Neural cell (in vitro differentiated cells): Measurements from ENCODE around the gene COL13A1. TPM values are rescaled to one million over a fixed set of nuclear protein-coding genes. Genes with fewer than 3 reads are reported as not detected.

Source experiments
- H2AFZ ChIP-seq: fragments of 200-600, 300-800 bp; sonication (generic), shearing (Covaris generic); 2 replicates; pipeline ENCODE4 v1.6.0; 2014; ENCODE audit warnings: low read depth, mild to moderate bottlenecking, antibody characterized with exemption, low read length, moderate library complexity
- H3F3A ChIP-seq: fragments of 200-600 bp; shearing (Covaris generic); 2 replicates; pipeline ENCODE4 v1.6.1; 2016; ENCODE audit warnings: mild to moderate bottlenecking, moderate library complexity, mixed read lengths, antibody characterized with exemption, low read length; ENCODE audit not compliant: insufficient read depth, poor library complexity, severe bottlenecking
- H3K27ac ChIP-seq: fragments of 200-600, 300-800 bp; sonication (generic), shearing (Covaris generic); 2 replicates; pipeline ENCODE4 v1.5.1; 2014; ENCODE audit warnings: mild to moderate bottlenecking, low read length, moderate library complexity
- H3K27me3 ChIP-seq: fragments of 300-800, 200-600 bp; sonication (generic), shearing (Covaris generic); 2 replicates; pipeline ENCODE4 v1.6.0; 2014; ENCODE audit warnings: mild to moderate bottlenecking, low read depth, low read length, moderate library complexity; ENCODE audit not compliant: insufficient read depth
- H3K36me3 ChIP-seq: fragments of 300-800, 200-600 bp; sonication (generic), shearing (Covaris generic); 2 replicates; pipeline ENCODE4 v1.5.1; 2014; ENCODE audit warnings: mild to moderate bottlenecking, antibody characterized with exemption, low read length, moderate library complexity; ENCODE audit not compliant: insufficient read depth
- H3K4me2 ChIP-seq: fragments of 300-800, 200-600 bp; sonication (generic), shearing (Covaris generic); 2 replicates; pipeline ENCODE4 v1.6.0; 2014; ENCODE audit warnings: mild to moderate bottlenecking, low read length
- H3K4me3 ChIP-seq: fragments of 300-800, 200-600 bp; sonication (generic), shearing (Covaris generic); 2 replicates; pipeline ENCODE4 v1.5.1; 2014; ENCODE audit warnings: mild to moderate bottlenecking, low read length, moderate library complexity
- H3K79me2 ChIP-seq: fragments of 200-600 bp; shearing (Covaris generic); replicated peaks from 2 replicates; pipeline ENCODE4 v1.6.0; 2014; ENCODE audit warnings: mild to moderate bottlenecking, low read length, moderate library complexity; ENCODE audit not compliant: insufficient read depth
- H3K9ac ChIP-seq: fragments of 300-800, 200-600 bp; sonication (generic), shearing (Covaris generic); 2 replicates; pipeline ENCODE4 v1.6.1; 2016; ENCODE audit warnings: mild to moderate bottlenecking, low read length, mixed read lengths
- H3K9me2 ChIP-seq: fragments of 200-600 bp; shearing (Covaris generic); 2 replicates; pipeline ENCODE4 v1.6.1; 2016; ENCODE audit warnings: mild to moderate bottlenecking, low read length, mixed read lengths; ENCODE audit not compliant: insufficient read depth
- H3K9me3 ChIP-seq: fragments of 200-600, 300-800 bp; sonication (generic), shearing (Covaris generic); 2 replicates; pipeline ENCODE4 v1.6.1; 2016; ENCODE audit warnings: mild to moderate bottlenecking, mixed run types, low read length, moderate library complexity, mixed read lengths
- H4K20me1 ChIP-seq: fragments of 200-600 bp; shearing (Covaris generic); 2 replicates; pipeline ENCODE4 v1.6.1; 2016; ENCODE audit warnings: mild to moderate bottlenecking, mixed run types; ENCODE audit not compliant: insufficient read depth
- EP300 ChIP-seq: fragments of 450-650 bp; conservative IDR thresholded peaks from 2 replicates; pipeline ENCODE4 v1.6.1; 2014; ENCODE audit warnings: antibody characterized with exemption, mild to moderate bottlenecking, moderate library complexity; ENCODE audit not compliant: poor library complexity, severe bottlenecking
- EZH2 ChIP-seq: fragments of 200-600, 300-800 bp; shearing (Covaris generic), sonication (generic); IDR thresholded peaks from 2 replicates; pipeline ENCODE4 v1.6.1; 2014; ENCODE audit warnings: antibody characterized with exemption, low read length, borderline replicate concordance, mild to moderate bottlenecking; ENCODE audit not compliant: insufficient read depth, poor library complexity, severe bottlenecking
- MXI1 ChIP-seq: fragments of 450-650 bp; conservative IDR thresholded peaks from 2 replicates; pipeline ENCODE4 v1.6.1; 2014; ENCODE audit warnings: antibody characterized with exemption, mild to moderate bottlenecking; ENCODE audit not compliant: poor library complexity, severe bottlenecking
- POLR2AphosphoS5 ChIP-seq: IDR thresholded peaks from 2 replicates; pipeline ENCODE4 v1.6.1; 2012
- RAD21 ChIP-seq: fragments of 450-650 bp; conservative IDR thresholded peaks from 2 replicates; pipeline ENCODE4 v1.6.1; 2014; ENCODE audit warnings: antibody characterized with exemption, mild to moderate bottlenecking, moderate library complexity
- REST ChIP-seq: IDR thresholded peaks from 2 replicates; pipeline ENCODE4 v1.6.1; 2012; ENCODE audit warnings: borderline replicate concordance
- SMC3 ChIP-seq: fragments of 450-650 bp; conservative IDR thresholded peaks from 2 replicates; pipeline ENCODE4 v1.6.1; 2014; ENCODE audit warnings: antibody characterized with exemption, mild to moderate bottlenecking, moderate library complexity; ENCODE audit not compliant: poor library complexity
- TAF1 ChIP-seq: IDR thresholded peaks from 2 replicates; pipeline ENCODE4 v1.6.1; 2012; ENCODE audit warnings: low read depth
- polyA plus RNA-seq: library from polyadenylated mRNA; depleted of rRNA; stranded (reverse); fragments of >200 nt; gene quantifications from 2 replicates; pipeline ENCODE4 v1.2.3, GENCODE V29; 2014
- TF ChIP-seq, protein P1 (sequence below): fragments of 450-650 bp; IDR thresholded peaks from 2 replicates; pipeline ENCODE4 v1.5.1; 2014; ENCODE audit warnings: antibody characterized with exemption, mild to moderate bottlenecking, moderate library complexity; ENCODE audit not compliant: poor library complexity, severe bottlenecking

The COL13A1 gene
- polyA plus RNA-seq, 1 donor from 2014 or later, result 4.7 TPM

DNA sequence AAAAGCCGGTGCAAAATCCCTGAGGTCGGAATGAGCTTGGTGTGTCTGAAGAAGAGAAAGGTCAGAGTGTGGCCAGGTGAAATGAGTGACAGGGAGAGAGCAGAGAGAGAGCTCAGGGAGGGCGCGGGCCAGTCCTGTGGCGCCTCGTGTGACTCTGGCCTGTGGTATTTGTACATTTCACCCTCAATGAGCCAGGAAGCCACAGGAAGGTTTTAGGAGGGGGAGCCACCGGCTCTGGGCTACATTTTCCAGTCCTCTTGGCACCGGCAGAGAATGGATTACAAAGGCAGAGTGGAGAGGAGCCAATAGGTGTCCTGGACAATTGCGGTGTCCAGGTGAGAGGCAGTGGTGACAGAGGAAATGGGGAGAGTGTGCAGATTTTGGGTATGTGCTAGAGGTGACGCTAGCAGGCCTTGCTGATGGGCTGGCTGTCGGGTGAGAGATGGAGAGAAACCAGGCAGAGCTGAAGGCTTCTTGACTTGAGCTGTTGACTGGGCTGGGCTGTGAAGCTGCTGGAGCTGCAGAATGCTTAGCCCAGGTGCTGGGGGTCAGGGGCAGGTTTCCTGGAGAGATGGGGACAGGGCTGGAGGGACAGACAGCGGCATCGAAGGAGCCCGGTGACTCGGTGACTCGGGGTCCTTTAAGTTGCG lies 38.1 kb downstream of the COL13A1 start:
- Histone ChIP-seq H3K27ac (no peak overlapping the region), H3K9ac (no peak overlapping the region), H3K27me3 (no peaks in the 10 kb centered on the region), H4K20me1 (no peaks in the 10 kb centered on the region), H3K4me2 (no peak overlapping the region), H3K9me3 (no peaks in the 10 kb centered on the region), H3K36me3 (no peaks in the 10 kb centered on the region), H3K4me3 (no peak overlapping the region), H3K9me2 (no peaks in the 10 kb centered on the region), H2AFZ (no peak overlapping the region), H3K79me2 (no peaks in the 10 kb centered on the region), H3F3A (no peaks in the 10 kb centered on the region)
- TF ChIP-seq RAD21 (no peak), POLR2AphosphoS5 (no peak), SMC3 (no peak), EZH2 (no peak), EP300 (no peak), REST (no peak), TAF1 (no peak), MXI1 (no peak)
- TF ChIP-seq, protein P1, sequence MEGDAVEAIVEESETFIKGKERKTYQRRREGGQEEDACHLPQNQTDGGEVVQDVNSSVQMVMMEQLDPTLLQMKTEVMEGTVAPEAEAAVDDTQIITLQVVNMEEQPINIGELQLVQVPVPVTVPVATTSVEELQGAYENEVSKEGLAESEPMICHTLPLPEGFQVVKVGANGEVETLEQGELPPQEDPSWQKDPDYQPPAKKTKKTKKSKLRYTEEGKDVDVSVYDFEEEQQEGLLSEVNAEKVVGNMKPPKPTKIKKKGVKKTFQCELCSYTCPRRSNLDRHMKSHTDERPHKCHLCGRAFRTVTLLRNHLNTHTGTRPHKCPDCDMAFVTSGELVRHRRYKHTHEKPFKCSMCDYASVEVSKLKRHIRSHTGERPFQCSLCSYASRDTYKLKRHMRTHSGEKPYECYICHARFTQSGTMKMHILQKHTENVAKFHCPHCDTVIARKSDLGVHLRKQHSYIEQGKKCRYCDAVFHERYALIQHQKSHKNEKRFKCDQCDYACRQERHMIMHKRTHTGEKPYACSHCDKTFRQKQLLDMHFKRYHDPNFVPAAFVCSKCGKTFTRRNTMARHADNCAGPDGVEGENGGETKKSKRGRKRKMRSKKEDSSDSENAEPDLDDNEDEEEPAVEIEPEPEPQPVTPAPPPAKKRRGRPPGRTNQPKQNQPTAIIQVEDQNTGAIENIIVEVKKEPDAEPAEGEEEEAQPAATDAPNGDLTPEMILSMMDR, result no peak

DNA sequence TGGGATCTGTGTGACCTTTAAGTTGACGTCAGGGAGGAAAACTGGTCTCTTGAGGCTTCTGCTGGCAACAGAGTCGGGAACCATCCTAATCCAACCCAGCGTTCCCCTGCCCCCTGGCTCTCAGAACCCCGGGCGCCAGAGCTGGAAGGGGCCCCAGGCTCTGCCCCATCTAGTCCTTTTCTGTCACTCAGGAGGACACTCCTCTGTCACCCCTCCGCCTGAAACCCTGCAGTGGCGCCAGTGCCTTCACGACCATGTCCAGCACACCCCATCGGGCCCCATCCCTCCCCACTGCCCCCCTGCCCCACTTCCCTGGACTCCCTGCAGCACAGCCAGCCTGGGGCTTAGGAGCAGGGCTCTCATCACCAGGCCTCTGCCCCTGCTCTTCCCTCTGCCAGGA lies 39.1 kb downstream of the COL13A1 start:
- no peak overlapping the region for H2AFZ ChIP-seq
- no peak overlapping the region for H3K27ac ChIP-seq
- H3K36me3 ChIP-seq, result no peaks in the 10 kb centered on the region
- H3K27me3 ChIP-seq, result no peaks in the 10 kb centered on the region
- H3K9me3 ChIP-seq, result no peaks in the 10 kb centered on the region
- H3K4me2 ChIP-seq, result no peak overlapping the region
- H3K9ac ChIP-seq, result no peak overlapping the region
- H3F3A ChIP-seq, result no peaks in the 10 kb centered on the region
- H4K20me1 ChIP-seq, result no peaks in the 10 kb centered on the region
- H3K4me3 ChIP-seq, result no peak overlapping the region
- H3K79me2 ChIP-seq, result no peaks in the 10 kb centered on the region
- no peaks in the 10 kb centered on the region for H3K9me2 ChIP-seq
- TF ChIP-seq MXI1 (no peak), EP300 (no peak), REST (no peak)
- TF ChIP-seq, protein P1, result no peak
